ENCODE measurements around the gene LYRM4. TPM values are rescaled to one million over a fixed set of nuclear protein-coding genes. Genes with fewer than 3 reads are reported as not detected.

LYRM4 gene
- total RNA-seq, 4 donors from 2014 or later, result 9.2 to 28.2 (median 14.2) TPM

DNA sequence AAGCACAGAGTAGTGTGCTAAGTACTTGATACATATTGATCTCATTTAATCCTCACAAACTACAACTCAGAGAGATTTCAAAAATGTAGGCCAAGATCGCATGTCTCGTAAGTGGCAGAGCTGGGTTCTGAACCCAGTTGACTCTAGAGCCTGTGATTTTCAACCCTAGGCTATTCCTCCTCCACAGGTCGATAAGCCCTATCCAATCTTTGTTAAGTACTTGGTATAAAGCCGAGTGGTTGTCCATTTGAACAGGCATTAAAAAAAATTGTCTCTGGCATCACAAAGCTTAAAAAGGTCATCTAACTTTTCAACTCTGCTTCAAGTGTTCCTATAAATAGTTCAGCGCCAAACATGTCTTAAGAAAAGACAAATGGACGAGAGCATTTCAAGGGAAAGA, 37.4 kb downstream of the LYRM4 start:
- no peak for TF ChIP-seq POLR2A (IDR thresholded peaks at IDR 0.05)
- TF ChIP-seq, protein P1, sequence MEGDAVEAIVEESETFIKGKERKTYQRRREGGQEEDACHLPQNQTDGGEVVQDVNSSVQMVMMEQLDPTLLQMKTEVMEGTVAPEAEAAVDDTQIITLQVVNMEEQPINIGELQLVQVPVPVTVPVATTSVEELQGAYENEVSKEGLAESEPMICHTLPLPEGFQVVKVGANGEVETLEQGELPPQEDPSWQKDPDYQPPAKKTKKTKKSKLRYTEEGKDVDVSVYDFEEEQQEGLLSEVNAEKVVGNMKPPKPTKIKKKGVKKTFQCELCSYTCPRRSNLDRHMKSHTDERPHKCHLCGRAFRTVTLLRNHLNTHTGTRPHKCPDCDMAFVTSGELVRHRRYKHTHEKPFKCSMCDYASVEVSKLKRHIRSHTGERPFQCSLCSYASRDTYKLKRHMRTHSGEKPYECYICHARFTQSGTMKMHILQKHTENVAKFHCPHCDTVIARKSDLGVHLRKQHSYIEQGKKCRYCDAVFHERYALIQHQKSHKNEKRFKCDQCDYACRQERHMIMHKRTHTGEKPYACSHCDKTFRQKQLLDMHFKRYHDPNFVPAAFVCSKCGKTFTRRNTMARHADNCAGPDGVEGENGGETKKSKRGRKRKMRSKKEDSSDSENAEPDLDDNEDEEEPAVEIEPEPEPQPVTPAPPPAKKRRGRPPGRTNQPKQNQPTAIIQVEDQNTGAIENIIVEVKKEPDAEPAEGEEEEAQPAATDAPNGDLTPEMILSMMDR (IDR thresholded peaks at IDR 0.05), result no peak
- WGBS, 2 donors, result 90% methylated on average over 6 of the region's 6 CpGs
- Histone ChIP-seq H3K36me3 (peaks cover 0 to 8% (median 0%) of the 10 kb centered on the region in 3 donors), H3K27me3 (no peaks in the 10 kb centered on the region), H3K4me3 (no peak overlapping the region), H3K4me1 (no peaks in the 10 kb centered on the region), H3K27ac (no peak overlapping the region), H3K9me3 (no peaks in the 10 kb centered on the region)
- intact Hi-C loops (cut with DNase I), result no loop called here
- no peak for DNase-seq

DNA sequence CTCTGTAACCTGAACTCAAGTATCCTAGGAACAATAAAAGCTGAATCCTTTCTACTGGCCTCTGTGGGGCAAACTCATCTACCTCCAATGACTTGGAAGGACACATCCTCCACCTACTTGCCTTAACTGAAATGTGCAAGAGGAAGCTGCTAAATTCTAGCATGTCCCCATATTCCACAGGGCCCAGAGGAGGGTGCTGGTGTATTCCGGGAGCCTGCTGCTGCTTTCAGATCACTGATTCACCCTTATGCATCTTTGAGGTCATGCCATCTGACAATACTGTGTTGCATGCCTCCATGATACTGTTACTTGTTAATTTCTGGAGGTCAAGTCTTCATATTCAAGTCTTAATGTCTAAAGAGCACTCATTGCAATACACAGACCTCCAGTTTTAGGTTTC, 40.3 kb downstream of the LYRM4 start:
- Histone ChIP-seq H3K9me3 (no peaks in the 10 kb centered on the region), H3K27me3 (no peaks in the 10 kb centered on the region), H3K4me3 (no peak overlapping the region), H3K27ac (no peak overlapping the region), H3K4me1 (no peaks in the 10 kb centered on the region), H3K36me3 (peaks cover 0 to 20% (median 0%) of the 10 kb centered on the region in 3 donors)
- DNase-seq, result no peak
- WGBS, 2 donors, result 82% methylated on average over 1 of the region's 1 CpG; no CpG with 5 or more reads in 1 of the 2 donors
- intact Hi-C loops (cut with DNase I), result no loop called here
- TF ChIP-seq POLR2A (IDR thresholded peaks at IDR 0.05), result no peak
- TF ChIP-seq, protein P1 (IDR thresholded peaks at IDR 0.05), result no peak

DNA sequence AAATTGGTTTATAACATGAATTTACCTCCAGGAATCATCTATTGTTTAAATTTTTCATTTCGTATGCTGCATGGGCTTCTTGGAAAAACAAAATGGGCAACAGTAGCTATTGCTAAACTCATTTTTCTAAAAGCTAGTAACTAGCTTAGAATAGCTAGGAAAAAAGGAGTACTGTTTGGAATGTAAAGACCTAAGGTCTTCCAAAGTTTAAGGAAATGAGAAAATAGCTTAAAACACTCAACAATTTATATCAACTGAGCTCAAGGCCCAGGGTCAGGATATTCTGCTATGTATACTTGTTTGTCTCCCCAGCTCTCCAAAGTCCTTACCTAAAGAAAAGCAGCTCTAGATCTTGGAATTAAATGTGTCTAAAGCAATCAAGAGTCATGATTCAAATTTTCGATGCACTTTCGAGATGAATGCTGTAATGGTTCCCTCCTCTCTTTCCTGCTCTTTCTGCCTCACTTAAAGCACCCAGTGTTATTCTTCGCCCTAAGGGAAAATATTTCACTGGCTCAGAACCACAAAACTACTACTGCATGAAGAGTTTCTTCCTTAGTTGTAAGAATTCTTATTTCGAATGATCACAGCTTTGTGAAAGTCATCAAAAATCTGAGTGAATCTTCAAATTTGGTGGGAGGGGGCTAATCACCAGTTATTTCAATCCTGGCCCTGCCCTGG, 41.6 kb downstream of the LYRM4 start:
- no peak overlapping the region for H3K4me3 ChIP-seq
- intact Hi-C loops (cut with DNase I), result no loop called here

DNA sequence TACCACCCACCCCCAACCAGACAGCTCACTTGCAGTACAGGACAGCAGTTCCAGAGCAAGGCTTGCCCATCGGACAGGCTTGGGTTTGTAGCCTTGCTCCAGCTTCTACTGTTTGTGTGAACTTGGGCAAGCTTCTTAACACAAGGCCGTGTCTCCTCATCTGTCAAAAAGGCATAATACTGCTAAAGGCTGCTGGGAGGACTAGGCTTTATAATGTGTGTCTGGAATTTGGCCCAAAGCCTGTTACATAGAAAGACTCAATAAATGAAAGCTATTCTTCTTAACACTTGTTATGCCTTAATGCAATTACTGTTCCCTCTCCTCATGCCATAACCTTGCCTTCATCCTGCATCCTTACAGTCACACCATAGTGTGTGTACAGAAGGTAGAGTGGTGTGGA, 43.4 kb downstream of the LYRM4 start:
- Histone ChIP-seq H3K9me3 (no peaks in the 10 kb centered on the region), H3K36me3 (peaks cover 0 to 27% (median 0%) of the 10 kb centered on the region in 3 donors), H3K27ac (no peak overlapping the region), H3K4me1 (peaks cover 0 to 6% (median 0%) of the 10 kb centered on the region in 3 donors), H3K4me3 (no peak overlapping the region), H3K27me3 (no peaks in the 10 kb centered on the region)
- intact Hi-C loops (cut with DNase I), result no loop called here
- TF ChIP-seq, protein P1 (IDR thresholded peaks at IDR 0.05), result no peak
- TF ChIP-seq POLR2A (IDR thresholded peaks at IDR 0.05), result no peak
- no peak for DNase-seq
- WGBS, 2 donors, result 80 to 100% methylated on average over 1 to 2 of the region's 2 CpGs

More for the DNA sequence above, 41.6 kb downstream of the LYRM4 start:
- H3K27ac ChIP-seq, result no peak overlapping the region
- H3K4me1 ChIP-seq, result peaks cover 0 to 6% (median 0%) of the 10 kb centered on the region in 3 donors
- TF ChIP-seq, protein P1 (IDR thresholded peaks at IDR 0.05), result no peak
- no peak for TF ChIP-seq POLR2A (IDR thresholded peaks at IDR 0.05)
- H3K9me3 ChIP-seq, result no peaks in the 10 kb centered on the region
- WGBS, 2 donors, result 68 to 69% methylated on average over 5 of the region's 5 CpGs
- H3K27me3 ChIP-seq, result no peaks in the 10 kb centered on the region
- H3K36me3 ChIP-seq, result peaks cover 0 to 22% (median 0%) of the 10 kb centered on the region in 3 donors
- DNase-seq, result no peak

DNA sequence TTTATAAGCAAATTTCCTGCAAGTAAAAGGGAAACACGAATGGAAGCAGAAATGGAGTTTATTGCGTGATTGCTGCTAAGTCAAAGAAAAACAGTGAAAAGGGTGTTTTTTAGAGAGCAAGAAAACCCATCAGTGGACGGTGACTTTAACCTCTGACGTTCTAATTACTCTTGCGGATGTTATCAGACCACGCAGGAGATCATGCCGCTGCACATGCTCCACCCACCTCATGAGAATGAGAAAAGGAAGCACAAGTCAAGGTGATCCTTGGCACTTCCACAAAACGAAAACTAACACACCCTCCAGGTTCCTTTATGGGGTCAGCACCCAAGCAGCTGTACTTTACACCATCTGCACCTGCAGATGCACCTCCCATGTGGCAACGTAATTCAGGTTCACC, 45.0 kb downstream of the LYRM4 start:
- H3K4me1 ChIP-seq, result peaks cover 0 to 6% (median 0%) of the 10 kb centered on the region in 3 donors
- intact Hi-C loops (cut with DNase I), result no loop called here
- H3K9me3 ChIP-seq, result no peaks in the 10 kb centered on the region
- H3K36me3 ChIP-seq, result peaks cover 0 to 27% (median 0%) of the 10 kb centered on the region in 3 donors
- WGBS, 2 donors, result 83% methylated on average over 9 of the region's 9 CpGs
- H3K4me3 ChIP-seq, result no peak overlapping the region
- H3K27me3 ChIP-seq, result no peaks in the 10 kb centered on the region
- no peak for TF ChIP-seq POLR2A (IDR thresholded peaks at IDR 0.05)
- TF ChIP-seq, protein P1 (IDR thresholded peaks at IDR 0.05), result no peak
- no peak overlapping the region for H3K27ac ChIP-seq
- DNase-seq, result no peak

All from esophagus squamous epithelium (tissue), 5 donors.